Superior temporal gyrus (tissue), 1 donor: ENCODE data around the gene CD46.
"Not testable (repeated sequence)": the region's sequence is repeated elsewhere in the genome, so short reads cannot be mapped to it uniquely, and the experiment has no call there.

ENCODE experiments used
- DNase-seq: peaks from one replicate; pipeline ENCODE4 v3.0.0-alpha.2; 2016; ENCODE audit errors: extremely low spot score

Gene CD46

DNA sequence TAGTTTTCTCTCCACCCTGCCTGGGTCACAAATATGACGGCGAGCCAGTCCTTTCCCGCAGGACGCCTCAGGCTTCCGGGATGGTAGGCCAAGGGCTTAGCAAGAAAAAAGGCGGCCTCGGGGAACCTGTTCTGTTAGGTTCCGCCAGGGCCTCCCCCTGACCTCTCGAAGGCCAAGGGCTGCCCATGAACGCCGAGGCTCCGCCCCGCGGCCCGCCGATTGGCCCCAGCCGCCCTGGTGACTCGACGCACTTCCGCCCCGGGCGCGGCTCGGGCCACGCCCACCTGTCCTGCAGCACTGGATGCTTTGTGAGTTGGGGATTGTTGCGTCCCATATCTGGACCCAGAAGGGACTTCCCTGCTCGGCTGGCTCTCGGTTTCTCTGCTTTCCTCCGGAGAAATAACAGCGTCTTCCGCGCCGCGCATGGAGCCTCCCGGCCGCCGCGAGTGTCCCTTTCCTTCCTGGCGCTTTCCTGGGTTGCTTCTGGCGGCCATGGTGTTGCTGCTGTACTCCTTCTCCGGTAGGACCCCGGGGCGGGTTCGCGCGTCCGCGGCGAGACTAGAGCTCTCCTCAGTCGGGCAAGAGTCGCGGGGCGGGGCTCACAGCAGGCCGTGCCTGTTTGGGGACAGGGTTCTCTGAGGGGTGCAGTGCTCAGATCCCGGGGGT, at the start of gene CD46:
Gene CD46 (plus strand): TSS at position 265 of the 666 bp plus-strand sequence. CDS start 159 bp downstream, at position 424.
- DNase-seq = peak; percentile 97

DNA sequence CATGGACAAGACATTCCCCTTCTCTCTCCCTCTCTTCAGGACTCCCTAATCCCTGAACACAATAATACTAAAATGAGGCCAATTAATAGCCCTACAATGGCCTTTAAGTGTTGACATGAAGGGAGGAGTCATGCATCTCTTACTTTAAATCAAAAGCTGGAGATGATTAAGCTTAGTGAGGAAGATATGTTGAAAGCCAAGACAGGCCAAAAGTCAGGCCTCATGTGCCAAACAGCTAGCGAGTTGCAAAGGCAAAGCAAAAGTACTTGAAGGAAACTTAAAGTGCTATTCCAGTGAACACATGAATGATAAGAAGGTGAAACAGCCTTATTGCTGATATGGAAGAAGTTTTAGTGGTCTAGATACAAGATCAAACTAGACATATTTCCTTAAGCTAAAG, 49.5 kb upstream of the CD46 start:
- no peak for DNase-seq

DNA sequence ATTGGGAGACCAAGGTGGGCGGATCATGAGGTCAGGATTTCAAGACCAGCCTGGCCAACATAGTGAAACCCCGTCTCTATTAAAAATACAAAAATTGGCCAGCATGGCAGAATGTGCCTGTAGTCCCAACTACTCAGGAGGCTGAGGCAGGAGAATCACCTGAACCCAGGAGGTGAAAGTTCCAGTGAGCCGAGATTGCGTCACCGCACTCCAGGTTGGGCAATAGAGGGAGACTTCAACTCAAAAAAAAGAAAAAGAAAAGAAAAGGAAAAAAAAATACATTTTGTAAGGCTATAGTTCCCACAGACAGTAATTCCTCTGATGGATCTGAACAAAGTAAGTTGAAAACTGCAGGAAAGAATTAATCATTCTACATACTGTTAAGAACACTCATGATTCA, 48.1 kb upstream of the CD46 start:
- no peak for DNase-seq

DNA sequence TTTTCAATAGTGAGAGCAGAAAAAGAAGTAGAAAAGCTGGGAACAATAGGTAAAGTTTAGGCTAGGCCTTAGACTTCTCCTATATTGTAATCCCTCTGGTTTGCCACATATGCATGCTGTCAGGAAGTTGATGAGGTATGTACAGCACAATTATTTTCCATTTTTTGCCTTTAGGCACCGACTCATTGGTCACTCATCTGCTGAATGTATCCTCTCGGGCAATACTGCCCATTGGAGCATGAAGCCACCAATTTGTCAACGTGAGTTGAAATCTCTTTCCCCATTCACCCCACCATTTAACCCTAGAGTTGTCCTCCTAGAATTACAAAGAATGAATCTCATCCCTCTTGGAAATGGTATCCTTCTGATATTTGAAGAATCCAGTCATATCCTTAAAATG, 43.9 kb upstream of the CD46 start:
- DNase-seq = not testable (repeated sequence)

DNA sequence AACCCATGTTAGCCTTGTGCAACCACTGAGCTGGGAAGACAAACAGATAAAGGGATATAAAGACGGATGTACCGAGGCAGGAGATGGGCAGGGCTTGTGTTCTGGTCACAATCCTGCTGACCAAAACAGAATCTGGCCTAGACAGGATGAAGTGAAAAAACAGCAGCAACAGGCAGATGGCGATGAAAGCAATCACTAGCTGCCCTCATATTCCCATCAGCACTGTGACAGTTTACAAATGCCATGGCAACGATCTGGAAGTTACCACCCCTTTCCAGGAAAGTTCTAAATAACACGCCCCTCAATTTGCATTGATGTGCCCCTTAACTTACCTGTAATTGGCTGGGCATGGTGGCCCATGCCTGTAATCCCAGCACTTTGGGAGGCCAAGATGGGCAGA, 40.6 kb upstream of the CD46 start:
- no peak for DNase-seq

DNA sequence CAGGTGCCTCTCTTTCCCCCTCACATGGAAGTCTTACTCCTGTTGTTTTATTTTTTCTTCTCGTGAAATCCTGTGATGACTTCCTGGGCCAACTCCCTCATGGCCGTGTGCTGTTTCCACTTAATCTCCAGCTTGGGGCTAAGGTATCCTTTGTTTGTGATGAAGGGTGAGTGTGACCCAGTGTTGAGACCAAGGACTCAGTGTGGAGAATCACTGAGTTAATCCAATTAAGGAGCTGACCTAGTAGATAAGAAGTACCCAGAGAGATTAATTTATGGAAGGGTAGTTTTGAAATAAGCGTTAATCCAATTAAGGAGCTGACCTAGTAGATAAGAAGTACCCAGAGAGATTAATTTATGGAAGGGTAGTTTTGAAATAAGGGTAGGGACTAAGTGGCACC, 39.2 kb upstream of the CD46 start:
- DNase-seq = not testable (repeated sequence)

DNA sequence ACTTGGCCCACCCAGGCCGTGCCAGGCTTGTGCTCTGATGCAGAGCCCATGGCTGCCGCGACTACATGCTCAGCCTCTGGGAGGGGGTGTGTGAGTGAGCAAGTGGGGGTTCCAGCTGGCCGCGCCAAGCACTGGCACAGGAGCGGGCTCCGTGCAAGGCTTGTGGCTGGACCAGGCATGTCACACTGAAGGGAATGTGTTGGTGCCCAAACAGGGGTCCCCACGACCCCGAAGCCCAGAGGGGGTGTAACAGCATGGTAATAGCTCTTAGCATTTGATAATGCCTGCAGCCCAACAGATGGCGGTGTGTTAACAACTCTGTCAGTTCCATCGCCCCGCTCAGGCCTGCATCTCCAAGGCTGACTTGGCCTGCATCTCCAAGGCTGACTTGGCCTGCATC, 38.3 kb upstream of the CD46 start:
- DNase-seq = no peak

DNA sequence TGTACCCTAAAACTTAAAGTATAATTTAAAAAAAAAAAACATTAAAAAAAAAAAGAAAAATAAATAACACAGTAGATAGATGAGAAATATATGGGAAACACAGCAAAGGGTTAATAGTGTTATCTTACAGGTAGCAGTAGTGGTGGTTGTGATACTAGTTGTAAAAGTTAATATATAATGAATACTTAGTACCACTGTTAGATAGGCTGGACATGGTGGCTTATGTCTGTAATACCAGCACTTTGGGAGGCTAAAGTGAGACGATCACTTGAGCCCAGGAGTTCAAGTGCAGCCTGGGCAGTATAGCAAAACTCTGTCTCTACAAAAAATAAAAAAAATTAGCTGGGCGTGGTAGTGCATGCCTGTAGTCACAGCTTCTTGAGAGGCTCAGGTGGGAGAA, 32.6 kb upstream of the CD46 start:
- no peak for DNase-seq

DNA sequence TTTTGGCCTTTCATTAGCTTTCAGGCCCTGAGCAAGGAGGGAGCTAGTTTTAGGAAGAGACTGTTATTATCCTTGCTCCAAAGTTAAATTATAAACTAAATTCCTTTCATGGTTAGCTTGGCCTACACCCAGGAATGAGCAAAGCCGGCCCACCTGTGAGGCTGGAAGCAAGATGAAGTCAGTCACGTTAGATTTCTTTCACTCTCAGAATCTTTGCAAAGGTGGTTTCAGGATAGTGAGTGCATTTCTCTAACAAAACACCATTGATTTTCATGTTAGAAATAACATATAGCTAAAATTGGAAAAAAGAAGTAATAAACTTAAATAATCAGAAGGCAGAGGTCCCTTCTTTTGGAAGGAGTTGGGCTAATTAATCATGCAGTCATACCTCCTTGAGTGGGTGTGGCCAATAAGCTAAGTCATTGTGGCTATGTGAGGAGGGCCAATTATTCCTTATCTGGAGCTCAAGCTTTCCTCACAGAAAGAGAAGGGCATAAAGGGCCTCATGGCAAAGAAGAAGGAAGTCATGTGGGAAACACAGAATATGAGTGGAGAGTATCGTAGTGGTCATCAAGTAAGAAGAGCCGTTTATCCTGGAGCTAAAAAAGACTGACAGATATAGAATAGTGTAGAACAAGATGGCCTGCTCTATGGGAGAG, 23.5 kb upstream of the CD46 start:
- not testable (repeated sequence) for DNase-seq

DNA sequence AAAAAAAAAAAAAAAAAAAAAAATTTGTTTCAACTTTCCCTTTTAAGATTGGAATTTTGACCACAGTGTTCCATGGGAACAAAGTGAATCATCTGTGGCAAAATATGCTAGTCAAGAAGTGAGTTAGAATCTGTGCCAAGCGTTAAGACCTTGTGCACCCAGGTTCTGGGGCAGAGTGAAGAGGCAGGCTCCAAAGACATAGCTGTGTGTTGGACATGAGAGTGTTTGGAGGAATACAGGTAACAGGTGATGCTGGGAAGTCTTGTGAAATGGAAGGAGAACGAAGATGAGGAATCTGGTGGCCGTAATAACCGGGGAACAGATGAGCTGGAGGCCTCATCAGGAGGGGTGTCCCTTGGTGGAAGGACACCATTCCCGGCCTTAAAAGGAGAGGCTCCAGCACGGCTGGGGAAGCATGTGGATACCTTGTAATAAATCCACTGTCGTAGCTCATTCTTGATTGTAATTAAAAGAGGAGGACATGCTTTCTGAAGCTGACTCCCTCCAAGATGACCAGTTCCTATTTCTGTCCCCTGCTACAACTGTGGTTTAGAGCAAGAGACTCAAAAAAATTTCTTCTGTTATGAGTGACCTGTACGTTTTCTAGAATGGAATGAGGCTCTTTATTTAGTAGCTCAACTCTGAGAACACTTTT, 14.2 kb upstream of the CD46 start:
- DNase-seq = not testable (repeated sequence)

DNA sequence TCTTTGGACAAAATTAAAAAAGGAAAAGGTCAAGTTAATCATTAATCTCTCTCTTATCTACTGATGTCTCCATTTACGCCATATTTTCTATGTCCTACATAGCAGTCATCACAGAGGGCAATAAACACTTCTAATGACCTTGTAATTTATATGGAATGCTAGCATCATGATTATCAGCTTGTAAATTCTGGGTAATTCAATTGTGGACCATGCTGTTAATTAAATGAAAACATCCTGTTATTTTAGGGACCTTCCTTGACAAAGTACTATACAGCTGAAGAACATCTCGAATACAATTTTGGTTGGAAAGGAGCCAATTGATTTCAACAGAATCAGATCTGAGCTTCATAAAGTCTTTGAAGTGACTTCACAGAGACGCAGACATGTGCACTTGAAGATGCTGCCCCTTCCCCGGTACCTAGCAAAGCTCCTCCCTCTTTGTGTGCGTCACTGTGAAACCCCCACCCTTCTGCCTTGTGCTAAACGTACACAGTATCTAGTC, 13.6 kb upstream of the CD46 start:
- not testable (repeated sequence) for DNase-seq

DNA sequence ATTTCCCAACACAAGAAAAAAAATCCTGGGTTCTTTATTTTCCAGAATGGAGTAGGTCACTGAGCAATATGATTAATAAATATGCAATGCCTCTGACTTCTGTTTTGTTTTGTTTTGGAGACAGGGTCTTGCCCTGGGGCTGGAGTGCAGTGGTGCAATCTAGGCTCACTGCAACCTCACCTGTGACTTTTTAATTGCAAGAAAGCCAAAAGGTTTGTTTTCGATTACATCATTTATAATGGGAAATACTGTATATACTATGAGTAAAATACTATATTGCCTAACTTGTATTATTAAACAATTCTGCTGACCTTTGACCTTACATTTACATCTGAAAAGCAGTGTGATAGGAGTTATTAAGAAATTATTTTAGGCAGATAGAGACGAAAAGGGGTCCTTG, 11.6 kb upstream of the CD46 start:
- no peak for DNase-seq

DNA sequence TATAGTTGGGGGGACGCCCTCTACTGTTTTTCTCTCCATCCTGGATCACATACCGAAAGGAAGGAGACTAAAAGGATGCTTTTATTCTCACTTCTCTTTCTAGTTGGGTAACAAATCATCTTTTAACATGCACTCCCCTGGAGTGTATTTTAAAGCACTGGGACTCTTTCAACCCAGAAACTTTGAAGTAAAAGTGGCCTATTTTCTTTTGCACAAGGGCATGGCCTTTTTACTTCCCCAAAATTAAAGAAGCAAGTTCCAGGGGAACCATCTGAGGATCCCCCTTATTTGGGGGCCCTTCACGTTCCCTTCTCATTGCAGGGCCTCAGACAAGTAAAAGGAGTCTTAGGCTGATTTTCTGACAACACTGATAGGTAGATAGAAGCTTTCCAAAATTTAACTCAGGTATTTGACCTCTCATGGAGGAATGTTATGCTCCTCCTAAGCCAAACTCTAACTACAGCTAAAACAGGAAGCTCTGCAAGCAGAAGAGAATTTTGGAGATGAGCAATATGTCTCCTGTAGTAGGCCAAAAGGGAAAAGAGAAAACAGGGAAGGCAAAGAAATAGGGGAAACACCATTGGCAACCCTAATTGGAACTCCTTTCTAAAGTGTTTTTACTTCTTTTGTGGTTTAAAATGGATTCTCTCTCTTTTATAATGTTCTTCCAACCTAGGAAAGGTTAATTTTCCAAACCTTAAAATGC, 8.9 kb upstream of the CD46 start:
- no peak for DNase-seq

DNA sequence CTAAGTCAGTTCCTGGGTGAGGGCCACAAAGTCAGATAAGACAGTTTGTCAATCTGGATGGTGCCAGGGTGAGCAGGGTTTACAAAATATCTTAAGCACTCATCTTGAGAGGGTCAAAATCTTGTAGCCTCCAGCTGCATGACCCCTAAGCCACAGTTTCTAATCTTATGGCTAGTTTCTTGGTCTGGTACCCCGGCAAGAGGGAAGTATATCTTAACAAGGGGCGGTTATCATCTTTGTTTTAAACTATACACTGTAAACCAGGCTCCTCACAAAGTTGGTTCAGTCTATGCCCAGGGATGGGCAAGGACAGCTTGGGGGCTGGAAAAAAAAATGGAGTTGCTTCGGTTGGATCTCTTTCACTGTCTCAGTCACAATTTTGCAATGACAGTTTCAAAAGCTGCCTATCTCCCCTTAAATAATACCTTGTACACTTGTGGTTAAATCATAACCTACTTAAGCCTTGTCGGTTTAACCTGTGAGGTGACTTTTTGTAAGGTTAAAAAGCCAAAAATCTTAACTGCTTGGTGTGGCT, 7.8 kb upstream of the CD46 start:
- DNase-seq = no peak

DNA sequence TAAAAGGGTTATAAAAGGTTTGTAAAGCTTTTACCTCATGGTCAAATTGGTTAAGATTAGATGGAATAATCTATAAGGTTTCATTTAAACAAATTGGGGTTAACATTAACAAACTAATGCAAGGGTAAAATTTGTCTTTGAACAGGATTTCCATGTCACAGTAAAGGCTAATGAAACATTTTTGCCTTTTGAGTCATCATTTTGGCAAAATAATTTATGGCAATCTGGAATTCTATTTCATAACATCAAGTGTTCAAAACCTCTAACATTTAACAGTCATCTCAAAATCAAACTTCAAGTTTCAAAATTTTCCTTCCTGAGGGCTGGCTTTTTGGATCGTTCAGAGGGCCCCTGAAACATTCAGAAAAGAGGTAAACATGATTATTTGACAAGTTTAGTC, 6.6 kb upstream of the CD46 start:
- no peak for DNase-seq

DNA sequence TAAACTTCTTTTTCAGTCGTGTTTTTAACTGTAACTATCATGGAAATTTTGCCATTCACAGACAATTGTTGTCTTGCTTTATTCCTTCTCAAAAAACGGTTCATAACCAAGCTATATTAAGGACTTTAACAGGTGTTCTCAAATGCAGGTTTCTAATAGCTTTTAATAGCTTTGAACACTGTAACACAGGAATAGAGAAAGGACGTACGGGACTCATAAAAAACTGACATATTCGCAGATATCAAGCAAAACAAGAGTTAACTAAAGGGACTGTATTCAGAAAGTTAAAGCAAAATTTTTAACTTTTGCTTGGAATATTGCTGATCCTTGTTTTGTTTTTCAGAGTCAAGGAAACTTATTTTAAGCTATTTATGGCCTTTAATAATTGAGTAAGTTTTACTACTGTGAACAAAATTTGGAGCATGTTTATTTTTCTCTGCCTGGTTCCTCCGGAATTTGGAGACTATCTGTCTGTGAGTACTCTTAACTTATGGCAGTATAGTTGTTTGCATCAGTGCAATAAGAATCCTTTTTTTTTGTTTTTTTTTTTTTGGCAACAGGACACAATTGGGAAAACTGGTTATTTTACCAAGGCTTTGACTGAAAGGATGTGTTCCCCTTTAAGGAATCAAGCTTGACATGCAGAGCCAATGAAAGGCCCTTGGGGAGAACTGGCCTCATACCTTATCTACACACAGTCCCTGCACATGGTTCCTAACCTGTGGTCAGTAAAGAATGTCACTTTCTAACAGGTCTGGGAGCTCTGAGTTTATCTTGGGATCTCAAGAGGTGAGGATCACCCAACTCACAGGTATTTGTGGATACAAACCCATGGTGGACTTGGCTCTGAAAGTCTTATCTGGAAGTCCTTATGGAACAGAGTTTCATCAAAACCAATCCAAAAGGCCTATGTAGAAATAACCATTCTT, 5.8 kb upstream of the CD46 start:
- DNase-seq = no peak

DNA sequence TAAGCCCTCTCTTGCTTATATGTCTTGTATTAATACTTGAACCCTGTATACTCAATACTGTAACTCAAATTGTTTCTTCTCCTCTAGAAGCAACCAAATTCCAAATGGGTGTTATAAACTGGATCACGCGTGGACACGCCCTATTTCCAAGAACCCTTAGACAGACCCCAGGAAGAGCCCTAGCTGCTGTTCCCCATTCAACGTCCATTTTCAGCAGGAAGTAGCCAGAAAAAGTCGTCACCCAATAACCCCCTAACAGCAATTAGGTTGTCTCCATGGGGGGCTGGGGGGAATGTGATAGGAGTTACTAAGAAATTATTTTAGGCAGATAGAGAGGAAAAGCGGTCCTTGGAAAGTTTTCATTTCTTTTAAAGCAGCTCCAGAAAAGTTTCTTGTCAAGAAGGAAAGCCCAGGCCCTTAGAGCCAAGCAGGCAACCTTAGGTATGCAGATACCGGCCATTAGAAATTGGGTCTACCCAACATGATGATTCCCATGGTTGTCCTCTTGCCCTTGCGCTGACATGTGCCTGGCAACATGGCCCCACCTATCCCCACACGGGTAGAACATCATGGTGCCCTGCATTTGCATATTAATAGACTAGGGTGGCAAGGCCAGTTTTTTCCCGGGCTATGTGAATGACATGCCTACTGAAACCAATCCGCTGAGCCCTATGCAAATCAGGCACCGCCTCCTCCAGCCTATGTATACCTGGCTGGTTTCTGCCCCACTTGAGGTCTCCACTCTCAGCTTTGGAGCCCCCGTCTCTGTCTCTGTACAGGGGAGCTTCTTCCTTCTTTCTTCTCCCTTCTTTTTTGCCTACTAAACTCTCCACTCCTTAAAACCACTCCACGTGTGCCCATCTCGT, 4.0 kb upstream of the CD46 start:
- no peak for DNase-seq

DNA sequence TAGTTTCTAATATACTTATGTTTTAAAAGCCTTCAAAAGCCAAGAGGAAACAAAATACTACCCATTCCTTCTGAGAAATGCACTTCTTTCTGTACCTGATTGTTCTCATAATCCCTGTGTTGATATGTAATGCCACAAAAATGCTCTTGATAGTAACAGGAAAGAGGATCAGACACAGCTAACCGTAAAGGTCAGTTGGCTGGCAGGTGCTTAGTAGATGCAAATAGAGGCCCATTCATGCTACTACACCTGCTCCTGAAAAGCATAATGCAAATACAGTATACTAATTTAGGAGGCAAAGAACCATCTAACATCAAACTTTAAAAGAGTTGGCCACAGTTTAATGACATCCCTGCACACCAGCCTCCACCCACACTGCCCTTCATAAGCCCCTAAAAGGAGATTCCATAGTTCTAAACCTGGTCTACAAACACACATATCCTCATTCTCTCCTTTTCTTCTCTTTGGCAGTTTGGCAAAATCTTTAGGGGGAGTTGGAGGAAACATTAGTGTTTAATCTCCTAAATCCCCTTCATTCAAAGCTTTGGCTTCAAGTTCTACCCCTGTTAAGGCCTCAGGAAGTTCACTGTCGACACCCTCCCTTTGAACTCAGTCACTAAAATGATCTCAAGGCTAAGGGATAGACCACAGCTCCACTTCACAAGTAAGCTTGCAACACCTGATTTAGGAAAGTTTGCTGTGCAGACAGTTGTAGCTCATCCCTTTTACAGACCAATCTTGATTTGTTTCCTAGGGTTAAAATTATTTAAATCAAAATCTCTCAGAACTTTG, 2.9 kb upstream of the CD46 start:
- no peak for DNase-seq

DNA sequence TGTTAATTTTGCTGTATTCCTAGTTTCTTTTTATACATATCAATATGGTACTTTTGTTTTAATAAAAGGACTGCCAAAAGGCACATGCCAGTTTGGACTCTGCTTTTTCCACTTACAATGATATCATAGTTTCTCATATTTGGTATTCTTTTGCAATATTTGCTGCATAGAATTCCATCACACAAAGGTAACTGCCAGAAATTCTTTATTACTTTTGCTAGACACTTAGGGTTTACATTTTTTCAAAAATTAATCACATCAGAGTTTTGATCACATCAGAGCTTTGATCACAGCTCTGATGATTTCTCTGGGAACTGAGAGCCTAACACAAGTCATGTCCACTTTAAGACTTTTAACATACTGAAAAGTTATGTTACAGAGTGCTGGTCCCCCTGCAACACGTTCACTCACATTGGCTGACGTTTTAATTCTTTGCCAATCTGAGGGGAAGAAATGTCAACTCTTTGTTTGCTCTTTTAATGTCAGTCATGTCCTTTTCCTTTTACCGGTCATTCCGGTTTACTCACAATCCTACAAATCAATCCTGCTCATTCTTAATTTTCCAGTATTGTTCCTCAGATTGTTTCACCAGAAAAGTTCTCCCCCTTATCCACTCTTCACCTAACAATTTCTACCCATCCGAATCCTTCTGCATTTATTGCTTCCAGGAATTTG, 1.1 kb upstream of the CD46 start:
- DNase-seq = no peak
